SU-DHL-6 (cell line): ENCODE results near the gene CAP2.
"Not testable (repeated sequence)": the region's sequence is repeated elsewhere in the genome, so short reads cannot be mapped to it uniquely, and the experiment has no call there.

ENCODE experiments used
- CTCF ChIP-seq: fragments of 200-600 bp; sonication (generic); IDR thresholded peaks from one replicate; pipeline ENCODE4 v1.5.1; 2017; ENCODE audit warnings: antibody characterized with exemption, mild to moderate bottlenecking, low read length, moderate library complexity; ENCODE audit not compliant: insufficient read depth, poor library complexity, severe bottlenecking
- EZH2phosphoT487 ChIP-seq: fragments of 200-600 bp; sonication (generic), shearing (Covaris generic); conservative IDR thresholded peaks from 2 replicates; pipeline ENCODE4 v1.6.1; 2018; ENCODE audit warnings: mild to moderate bottlenecking, antibody characterized with exemption, low read length, moderate library complexity, mixed read lengths

GRCh38 chr6:17545681-17546080, 152.3 kb downstream of the CAP2 start:
- TF ChIP-seq CTCF, EZH2phosphoT487: not testable (repeated sequence)
